SK-N-SH (cell line): Measurements from ENCODE around the gene SLC7A14.

Experiments used
- MXI1 ChIP-seq: IDR thresholded peaks from 2 replicates; pipeline ENCODE4 v1.6.1; 2012; ENCODE audit warnings: mild to moderate bottlenecking, low read depth, low read length, improper control_type of control experiment
- TF ChIP-seq, protein P1 (sequence below): fragments of 200-600 bp; sonication (generic); IDR thresholded peaks from 2 replicates; pipeline ENCODE4 v1.6.1; 2017; ENCODE audit warnings: antibody characterized with exemption, mild to moderate bottlenecking, moderate library complexity
- TF ChIP-seq, protein P2 (sequence below): IDR thresholded peaks from 2 replicates; pipeline ENCODE4 v1.4.0; 2012; ENCODE audit warnings: low read depth

DNA sequence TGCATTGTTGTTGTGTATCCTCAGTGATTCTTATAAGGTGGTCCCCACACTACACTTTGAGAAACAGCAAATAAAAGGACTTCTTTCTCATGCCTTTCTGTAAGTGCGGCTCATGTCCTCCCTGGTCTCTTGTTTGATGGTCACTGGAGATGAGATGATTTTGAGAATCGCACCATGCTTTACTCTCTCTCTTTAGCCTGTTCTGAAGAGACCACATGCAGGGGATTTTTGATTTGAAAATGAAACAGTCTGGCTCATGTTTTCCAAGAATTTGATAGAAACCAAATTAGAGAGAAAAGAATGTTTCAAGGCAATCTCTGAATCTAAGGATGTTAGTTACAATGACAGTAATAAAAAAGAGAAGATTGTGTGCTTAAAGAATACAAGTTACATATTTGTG lies 149.2 kb downstream of the SLC7A14 start:
- TF ChIP-seq, protein P1, sequence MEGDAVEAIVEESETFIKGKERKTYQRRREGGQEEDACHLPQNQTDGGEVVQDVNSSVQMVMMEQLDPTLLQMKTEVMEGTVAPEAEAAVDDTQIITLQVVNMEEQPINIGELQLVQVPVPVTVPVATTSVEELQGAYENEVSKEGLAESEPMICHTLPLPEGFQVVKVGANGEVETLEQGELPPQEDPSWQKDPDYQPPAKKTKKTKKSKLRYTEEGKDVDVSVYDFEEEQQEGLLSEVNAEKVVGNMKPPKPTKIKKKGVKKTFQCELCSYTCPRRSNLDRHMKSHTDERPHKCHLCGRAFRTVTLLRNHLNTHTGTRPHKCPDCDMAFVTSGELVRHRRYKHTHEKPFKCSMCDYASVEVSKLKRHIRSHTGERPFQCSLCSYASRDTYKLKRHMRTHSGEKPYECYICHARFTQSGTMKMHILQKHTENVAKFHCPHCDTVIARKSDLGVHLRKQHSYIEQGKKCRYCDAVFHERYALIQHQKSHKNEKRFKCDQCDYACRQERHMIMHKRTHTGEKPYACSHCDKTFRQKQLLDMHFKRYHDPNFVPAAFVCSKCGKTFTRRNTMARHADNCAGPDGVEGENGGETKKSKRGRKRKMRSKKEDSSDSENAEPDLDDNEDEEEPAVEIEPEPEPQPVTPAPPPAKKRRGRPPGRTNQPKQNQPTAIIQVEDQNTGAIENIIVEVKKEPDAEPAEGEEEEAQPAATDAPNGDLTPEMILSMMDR = no peak
- TF ChIP-seq, protein P2, sequence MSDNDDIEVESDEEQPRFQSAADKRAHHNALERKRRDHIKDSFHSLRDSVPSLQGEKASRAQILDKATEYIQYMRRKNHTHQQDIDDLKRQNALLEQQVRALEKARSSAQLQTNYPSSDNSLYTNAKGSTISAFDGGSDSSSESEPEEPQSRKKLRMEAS = no peak
- no peak for TF ChIP-seq MXI1
